ENCODE results near the gene DTX1. TPM values are rescaled to one million over a fixed set of nuclear protein-coding genes. Genes with fewer than 3 reads are reported as not detected.

The DTX1 gene
- total RNA-seq, 1 experiment from 2014 or later: 3.0 TPM

- H3K79me2 ChIP-seq (ENCODE audit: insufficient read depth, low read length): no peaks in the 10 kb centered on the region
- no peaks in the 10 kb centered on the region for H3K27me3 ChIP-seq (ENCODE audit: insufficient read depth, low read length)
- no peaks in the 10 kb centered on the region for H3K27me3 Mint-ChIP-seq (ENCODE audit: low read depth)
- no peak overlapping the region for H3K9ac ChIP-seq (ENCODE audit: extremely low read depth, insufficient read length, low read length)
- no peak overlapping the region for H3K18ac ChIP-seq (ENCODE audit: insufficient read length, low read depth, low read length)
- TF ChIP-seq CTCF (conservative IDR thresholded peaks at IDR 0.05): no peak
- H4K5ac ChIP-seq (ENCODE audit: insufficient read length, low read depth, low read length): no peak overlapping the region
- no peak overlapping the region for H3K14ac ChIP-seq (ENCODE audit: insufficient read depth, low read length)
- no peaks in the 10 kb centered on the region for H3K9me3 ChIP-seq (ENCODE audit: control insufficient read depth, low read depth, low read length)
- peaks cover 4% of the 10 kb centered on the region for H4K20me1 ChIP-seq (ENCODE audit: control insufficient read depth, insufficient read depth, insufficient read length)
- H3K27ac ChIP-seq (ENCODE audit: insufficient read length, low read depth, low read length): no peak overlapping the region
- H2BK12ac ChIP-seq (ENCODE audit: insufficient read length, low read depth, low read length): no peak overlapping the region
- peaks cover 4% of the 10 kb centered on the region for H3K23me2 ChIP-seq (ENCODE audit: insufficient read length, low read depth, low read length, poor library complexity, severe bottlenecking)
- H2AFZ ChIP-seq (ENCODE audit: low read length): no peak overlapping the region
- no peak overlapping the region for H4K91ac ChIP-seq (ENCODE audit: insufficient read length, low read depth, low read length)
- no peak overlapping the region for H2BK120ac ChIP-seq (ENCODE audit: low read depth, low read length, poor library complexity, severe bottlenecking)
- no peak for DNase-seq
- no peak overlapping the region for H3K23ac ChIP-seq (ENCODE audit: insufficient read length, low read depth, low read length)
- no peaks in the 10 kb centered on the region for H3K9me3 Mint-ChIP-seq
- no peak overlapping the region for H3T11ph ChIP-seq (ENCODE audit: low read length)
- H3K4ac ChIP-seq (ENCODE audit: low read depth, low read length): no peak overlapping the region
- no peaks in the 10 kb centered on the region for H3K4me1 ChIP-seq (ENCODE audit: insufficient read depth, low read length)
- H3K56ac ChIP-seq (ENCODE audit: insufficient read length, low read depth, low read length): no peak overlapping the region
- no peak overlapping the region; a peak in 1 of 7 replicates for H3K27ac Mint-ChIP-seq
- H3K4me1 Mint-ChIP-seq: peaks cover 9 to 16% of the 10 kb centered on the region in 2 experiments
- H2BK5ac ChIP-seq (ENCODE audit: insufficient read length, low read length): no peak overlapping the region
- H3K4me2 ChIP-seq (ENCODE audit: insufficient read depth, insufficient read length, low read length): no peak overlapping the region
- H2BK20ac ChIP-seq (ENCODE audit: low read depth, low read length, poor library complexity, severe bottlenecking): no peak overlapping the region
- H3K4me3 Mint-ChIP-seq: no peak overlapping the region
- H4K8ac ChIP-seq (replicated peaks; ENCODE audit: insufficient read length, low read depth, low read length): no peak overlapping the region
- no peaks in the 10 kb centered on the region for H3K79me1 ChIP-seq (ENCODE audit: insufficient read depth, low read depth, low read length, poor library complexity, severe bottlenecking)
- no peak overlapping the region for H2AK5ac ChIP-seq (ENCODE audit: insufficient read length, low read length)
- no peak overlapping the region for H2BK15ac ChIP-seq (ENCODE audit: low read depth, low read length)
- no peaks in the 10 kb centered on the region; a peak in 1 of 7 replicates for H3K36me3 Mint-ChIP-seq (ENCODE audit: insufficient read depth in 1 of 3, low read depth in 3 of 3)
Measured at GRCh38 chr12:113099364-113099763, 42.8 kb downstream of the DTX1 start.

Data from H9 (cell line).